ENCODE results near the gene CHAT. TPM values are rescaled to one million over a fixed set of nuclear protein-coding genes. Genes with fewer than 3 reads are reported as not detected.

Gene CHAT
- total and polyA plus RNA-seq, 10 donors = not detected

- H3K4me1 ChIP-seq = no peaks in the 10 kb centered on the region
- 75 to 87% (median 84%) methylated on average over 2 to 3 of the region's 3 CpGs for WGBS, 5 donors
- intact Hi-C loops (cut with DNase I; ENCODE audit: low total_unique reads) = no loop called here
- TF ChIP-seq, protein P1, sequence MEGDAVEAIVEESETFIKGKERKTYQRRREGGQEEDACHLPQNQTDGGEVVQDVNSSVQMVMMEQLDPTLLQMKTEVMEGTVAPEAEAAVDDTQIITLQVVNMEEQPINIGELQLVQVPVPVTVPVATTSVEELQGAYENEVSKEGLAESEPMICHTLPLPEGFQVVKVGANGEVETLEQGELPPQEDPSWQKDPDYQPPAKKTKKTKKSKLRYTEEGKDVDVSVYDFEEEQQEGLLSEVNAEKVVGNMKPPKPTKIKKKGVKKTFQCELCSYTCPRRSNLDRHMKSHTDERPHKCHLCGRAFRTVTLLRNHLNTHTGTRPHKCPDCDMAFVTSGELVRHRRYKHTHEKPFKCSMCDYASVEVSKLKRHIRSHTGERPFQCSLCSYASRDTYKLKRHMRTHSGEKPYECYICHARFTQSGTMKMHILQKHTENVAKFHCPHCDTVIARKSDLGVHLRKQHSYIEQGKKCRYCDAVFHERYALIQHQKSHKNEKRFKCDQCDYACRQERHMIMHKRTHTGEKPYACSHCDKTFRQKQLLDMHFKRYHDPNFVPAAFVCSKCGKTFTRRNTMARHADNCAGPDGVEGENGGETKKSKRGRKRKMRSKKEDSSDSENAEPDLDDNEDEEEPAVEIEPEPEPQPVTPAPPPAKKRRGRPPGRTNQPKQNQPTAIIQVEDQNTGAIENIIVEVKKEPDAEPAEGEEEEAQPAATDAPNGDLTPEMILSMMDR (IDR thresholded peaks at IDR 0.05 in 8 of 11, conservative IDR thresholded peaks at IDR 0.05 in 3 of 11) = no peak
- no peak for TF ChIP-seq POLR2AphosphoS5 (IDR thresholded peaks at IDR 0.05)
- no peak for TF ChIP-seq POLR2A (IDR thresholded peaks at IDR 0.05)
- H3K27me3 ChIP-seq (replicated peaks in 1 of 7) = peaks cover 0 to 62% (median 16%) of the 10 kb centered on the region in 7 donors
- H3K4me3 ChIP-seq = no peak overlapping the region
- H3K36me3 ChIP-seq = no peaks in the 10 kb centered on the region
- no peaks in the 10 kb centered on the region for H3K9me3 ChIP-seq
- H3K27ac ChIP-seq = no peak overlapping the region
- no peak for DNase-seq
These were observed 28.5 kb downstream of the CHAT start for GRCh38 chr10:49642311-49642710.

DNA sequence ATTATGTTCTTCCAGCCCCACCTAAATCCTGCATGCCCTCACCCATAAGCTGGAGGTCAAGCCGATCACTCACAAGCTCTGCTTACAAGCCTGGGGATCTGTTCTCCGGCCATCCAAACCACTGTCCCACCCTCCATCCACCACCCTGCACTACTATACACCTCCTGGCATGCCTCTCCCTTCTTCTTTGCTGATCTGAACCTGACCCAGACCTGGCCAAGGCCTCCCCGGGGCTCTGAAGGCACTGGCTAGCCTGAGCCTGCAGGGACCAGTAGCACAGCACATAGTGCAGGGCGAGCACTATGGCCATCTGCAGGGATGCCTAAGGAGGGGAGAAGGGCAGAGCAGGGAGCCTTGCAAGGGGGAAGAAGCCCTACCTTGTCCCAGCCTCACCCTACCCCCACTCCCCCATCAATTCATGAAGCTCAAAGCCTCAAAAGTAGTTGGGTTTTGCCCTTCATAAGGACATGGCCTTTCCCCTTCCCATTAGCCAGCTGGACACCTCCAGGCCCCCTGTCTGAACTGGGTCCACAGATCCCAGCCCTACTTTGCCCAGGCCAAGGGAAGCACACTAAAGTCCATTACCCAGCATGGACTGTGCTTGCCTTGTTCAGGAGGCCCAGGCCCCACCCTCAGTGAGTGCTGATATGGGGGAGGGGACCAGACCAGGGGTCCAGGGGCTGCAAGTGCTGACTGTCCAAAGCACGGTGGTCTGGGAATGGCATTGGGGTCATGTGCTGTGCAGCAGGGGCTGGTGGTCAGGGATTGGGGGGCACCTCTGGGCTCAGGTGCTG, 29.6 kb downstream of the CHAT start:
- intact Hi-C loops (cut with DNase I; ENCODE audit: low total_unique reads) = no loop called here
- H3K27ac ChIP-seq = no peak overlapping the region
- WGBS, 5 donors = 82 to 91% (median 89%) methylated on average over 4 to 5 of the region's 5 CpGs
- H3K36me3 ChIP-seq = no peaks in the 10 kb centered on the region
- H3K27me3 ChIP-seq (replicated peaks in 1 of 7) = peaks cover 0 to 67% (median 16%) of the 10 kb centered on the region in 7 donors
- DNase-seq = peak; percentile 54
- H3K9me3 ChIP-seq = no peaks in the 10 kb centered on the region
- no peak overlapping the region for H3K4me3 ChIP-seq
- no peak for TF ChIP-seq POLR2A (IDR thresholded peaks at IDR 0.05)
- TF ChIP-seq POLR2AphosphoS5 (IDR thresholded peaks at IDR 0.05) = no peak
- TF ChIP-seq, protein P1 (IDR thresholded peaks at IDR 0.05 in 8 of 11, conservative IDR thresholded peaks at IDR 0.05 in 3 of 11) = no peak
- H3K4me1 ChIP-seq = no peaks in the 10 kb centered on the region

DNA sequence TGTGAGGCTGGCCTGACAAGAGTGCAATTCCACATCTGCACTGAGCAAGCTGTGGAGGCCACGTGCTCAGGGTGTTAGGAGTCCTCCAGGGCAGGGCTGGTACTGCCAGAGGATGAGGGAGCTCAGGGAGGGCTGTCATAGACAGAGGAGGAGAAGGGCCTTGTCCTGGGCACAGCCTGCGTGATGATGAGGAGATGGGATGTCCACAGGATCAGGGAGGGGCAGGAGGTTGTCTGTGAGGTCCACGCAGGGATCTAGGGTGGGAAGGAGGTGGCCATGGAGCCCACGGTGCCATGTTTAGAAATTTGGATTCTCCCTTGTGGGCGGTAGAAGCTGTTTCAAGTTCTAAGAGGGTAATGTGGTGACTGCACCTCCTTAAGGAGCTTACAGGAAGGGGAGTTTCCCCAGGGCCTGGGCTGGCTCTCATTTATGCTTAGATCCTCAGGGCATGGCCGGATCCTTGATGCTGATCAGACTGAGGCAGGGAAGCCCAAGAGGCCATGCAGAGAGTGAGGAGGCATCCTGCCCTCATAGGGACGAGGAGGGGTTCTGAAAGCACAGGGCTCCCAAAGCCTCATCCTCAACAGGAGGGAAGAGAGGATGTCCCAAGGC, 30.3 kb downstream of the CHAT start:
- Histone ChIP-seq H3K27ac (no peak overlapping the region), H3K9me3 (no peaks in the 10 kb centered on the region), H3K4me1 (peaks cover 0 to 3% (median under 1%) of the 10 kb centered on the region in 6 donors), H3K27me3 (replicated peaks in 1 of 7) (peaks cover 0 to 67% (median 16%) of the 10 kb centered on the region in 7 donors), H3K36me3 (no peaks in the 10 kb centered on the region), H3K4me3 (no peak overlapping the region)
- WGBS, 5 donors = 71 to 85% (median 78%) methylated on average over 7 of the region's 7 CpGs
- TF ChIP-seq POLR2A (IDR thresholded peaks at IDR 0.05) (no peak), POLR2AphosphoS5 (IDR thresholded peaks at IDR 0.05) (no peak)
- TF ChIP-seq, protein P1 (IDR thresholded peaks at IDR 0.05 in 8 of 11, conservative IDR thresholded peaks at IDR 0.05 in 3 of 11) = no peak
- intact Hi-C loops (cut with DNase I; ENCODE audit: low total_unique reads) = no loop called here
- peak; percentile 2 for DNase-seq

GRCh38 chr10:49645417-49645816, 31.6 kb downstream of the CHAT start:
- TF ChIP-seq POLR2A (IDR thresholded peaks at IDR 0.05) = no peak
- TF ChIP-seq POLR2AphosphoS5 (IDR thresholded peaks at IDR 0.05) = no peak
- TF ChIP-seq, protein P1 (IDR thresholded peaks at IDR 0.05 in 8 of 11, conservative IDR thresholded peaks at IDR 0.05 in 3 of 11) = no peak
- Histone ChIP-seq H3K36me3 (no peaks in the 10 kb centered on the region), H3K27ac (no peak overlapping the region), H3K27me3 (replicated peaks in 1 of 7) (peaks cover 0 to 66% (median 16%) of the 10 kb centered on the region in 7 donors), H3K9me3 (no peaks in the 10 kb centered on the region), H3K4me1 (peaks cover 0 to 8% (median 3%) of the 10 kb centered on the region in 6 donors), H3K4me3 (no peak overlapping the region)
- peak; percentile 53 for DNase-seq
- intact Hi-C loops (cut with DNase I; ENCODE audit: low total_unique reads) = no loop called here
- WGBS, 5 donors = 66 to 83% (median 70%) methylated on average over 4 to 8 of the region's 8 CpGs

Measured in spleen (tissue), 11 donors.